ENCODE measurements around the gene THAP2.
A peak's percentile ranks its signal among the peaks of the same experiment; 100 is the strongest.

THAP2 gene
- long read RNA-seq, full-length matches to known transcripts, result 25 of 32 reads
- long read RNA-seq, partial matches to known transcripts, result 0 of 32 reads
- long read RNA-seq, other reads (novel, unspliced or antisense), result 7 of 32 reads

- DNase-seq (ENCODE audit: low read depth in 1 of 2, low spot score in 1 of 2), result peak; percentile 95 to 97
- Histone ChIP-seq H3K4me3 (replicated peaks; ENCODE audit: insufficient read depth, low read length) (peak within 1 kb of the TSS; percentile 92), H3K27ac (replicated peaks) (peak within 1 kb of the TSS; percentile 94), H3K27me3 (ENCODE audit: insufficient read depth, poor library complexity, severe bottlenecking) (no peaks in the 10 kb centered on the region)
- TF ChIP-seq REST (IDR thresholded peaks at IDR 0.05; ENCODE audit: insufficient replicate concordance, low read depth) (peak; percentile 55), GABPA (IDR thresholded peaks at IDR 0.05; ENCODE audit: low read depth) (peak; percentile 94), CTCF (IDR thresholded peaks at IDR 0.05; ENCODE audit: insufficient read depth, low read length) (no peak), POLR2AphosphoS5 (IDR thresholded peaks at IDR 0.05; ENCODE audit: low read depth) (peak; percentile 85), SPI1 (IDR thresholded peaks at IDR 0.05; ENCODE audit: borderline replicate concordance, low read depth) (peak; percentile 71; the same call in 1 of the 2 replicates)
These were observed at the start of gene THAP2, which contains the start of gene ZFC3H1 for GRCh38 chr12:71663561-71664410. TSS of gene THAP2 (plus strand) at chr12:71664301. CDS start at chr12:71664510, 209 bp downstream. TSS of gene ZFC3H1 (minus strand) at chr12:71663848. CDS start at chr12:71663610, 238 bp downstream.

- H3K4me3 ChIP-seq (replicated peaks; ENCODE audit: insufficient read depth, low read length), result no peak overlapping the region
- no peak for TF ChIP-seq REST (IDR thresholded peaks at IDR 0.05; ENCODE audit: insufficient replicate concordance, low read depth)
- no peak for TF ChIP-seq CTCF (IDR thresholded peaks at IDR 0.05; ENCODE audit: insufficient read depth, low read length)
- TF ChIP-seq SPI1 (IDR thresholded peaks at IDR 0.05; ENCODE audit: borderline replicate concordance, low read depth), result no peak
- no peak for TF ChIP-seq GABPA (IDR thresholded peaks at IDR 0.05; ENCODE audit: low read depth)
- no peak for TF ChIP-seq POLR2AphosphoS5 (IDR thresholded peaks at IDR 0.05; ENCODE audit: low read depth)
- DNase-seq (ENCODE audit: low read depth in 1 of 2, low spot score in 1 of 2), result no peak
- no peaks in the 10 kb centered on the region for H3K27me3 ChIP-seq (ENCODE audit: insufficient read depth, poor library complexity, severe bottlenecking)
- H3K27ac ChIP-seq (replicated peaks), result no peak overlapping the region
These were observed 42.2 kb upstream of the THAP2 start for GRCh38 chr12:71621938-71622337.

GRCh38 chr12:71625476-71625875 is 38.6 kb upstream of the THAP2 start:
- Histone ChIP-seq H3K27ac (replicated peaks) (no peak overlapping the region), H3K4me3 (replicated peaks; ENCODE audit: insufficient read depth, low read length) (no peak overlapping the region), H3K27me3 (ENCODE audit: insufficient read depth, poor library complexity, severe bottlenecking) (no peaks in the 10 kb centered on the region)
- no peak for DNase-seq (ENCODE audit: low read depth in 1 of 2, low spot score in 1 of 2)
- TF ChIP-seq SPI1 (IDR thresholded peaks at IDR 0.05; ENCODE audit: borderline replicate concordance, low read depth), result peak; percentile 29; the same call in 1 of the 2 replicates
- no peak for TF ChIP-seq REST (IDR thresholded peaks at IDR 0.05; ENCODE audit: insufficient replicate concordance, low read depth)

Measured in HL-60 (cell line).